ENCODE data around the gene EEF2.

DNA sequence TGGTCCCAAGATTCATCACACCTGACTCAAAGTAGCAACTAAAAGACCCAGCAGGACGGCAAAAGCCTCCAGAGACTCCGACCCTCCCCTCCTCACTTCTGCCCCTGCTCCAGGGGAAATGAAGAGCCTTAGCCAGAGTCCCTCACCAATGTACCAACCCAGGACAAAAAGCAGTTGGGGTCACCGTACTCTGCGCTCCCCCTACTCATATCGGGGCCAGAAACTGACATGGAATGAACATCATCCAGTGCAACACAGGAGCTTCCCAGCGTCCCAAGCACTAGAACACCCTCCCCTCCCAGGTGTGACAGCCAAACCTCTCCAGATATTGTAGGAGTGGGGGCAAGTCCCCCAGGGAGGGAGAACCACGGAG, 1.7 kb downstream of the EEF2 start:
- TF ChIP-seq, protein P1, sequence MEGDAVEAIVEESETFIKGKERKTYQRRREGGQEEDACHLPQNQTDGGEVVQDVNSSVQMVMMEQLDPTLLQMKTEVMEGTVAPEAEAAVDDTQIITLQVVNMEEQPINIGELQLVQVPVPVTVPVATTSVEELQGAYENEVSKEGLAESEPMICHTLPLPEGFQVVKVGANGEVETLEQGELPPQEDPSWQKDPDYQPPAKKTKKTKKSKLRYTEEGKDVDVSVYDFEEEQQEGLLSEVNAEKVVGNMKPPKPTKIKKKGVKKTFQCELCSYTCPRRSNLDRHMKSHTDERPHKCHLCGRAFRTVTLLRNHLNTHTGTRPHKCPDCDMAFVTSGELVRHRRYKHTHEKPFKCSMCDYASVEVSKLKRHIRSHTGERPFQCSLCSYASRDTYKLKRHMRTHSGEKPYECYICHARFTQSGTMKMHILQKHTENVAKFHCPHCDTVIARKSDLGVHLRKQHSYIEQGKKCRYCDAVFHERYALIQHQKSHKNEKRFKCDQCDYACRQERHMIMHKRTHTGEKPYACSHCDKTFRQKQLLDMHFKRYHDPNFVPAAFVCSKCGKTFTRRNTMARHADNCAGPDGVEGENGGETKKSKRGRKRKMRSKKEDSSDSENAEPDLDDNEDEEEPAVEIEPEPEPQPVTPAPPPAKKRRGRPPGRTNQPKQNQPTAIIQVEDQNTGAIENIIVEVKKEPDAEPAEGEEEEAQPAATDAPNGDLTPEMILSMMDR (conservative IDR thresholded peaks at IDR 0.05; ENCODE audit: low read length) = no peak
- no peak for TF ChIP-seq EZH2phosphoT487 (IDR thresholded peaks at IDR 0.05; ENCODE audit: borderline replicate concordance, low read depth, low read length)
